Retinal pigment epithelial cell (primary cell): ENCODE results near the gene CELSR2.

Source experiments
- DNase-seq: peaks from one replicate; pipeline ENCODE4 v3.0.0-alpha.2; 2010; ENCODE audit warnings: low read depth
- H3K4me3 ChIP-seq: 2 replicates; pipeline ENCODE4 v1.5.1; 2011; ENCODE audit warnings: mild to moderate bottlenecking, low read length, control low read depth, moderate library complexity
- CTCF ChIP-seq: conservative IDR thresholded peaks from 2 replicates; pipeline ENCODE4 v1.5.1; 2011; ENCODE audit warnings: low read depth, low read length, control low read depth, inconsistent platforms

The CELSR2 gene

GRCh38 chr1:109246141-109246551, 3.2 kb upstream of the CELSR2 start:
- DNase-seq, result no peak
- TF ChIP-seq CTCF, result no peak
- no peak overlapping the region for H3K4me3 ChIP-seq

GRCh38 chr1:109247401-109248365, 1.7 kb upstream of the CELSR2 start:
- no peak overlapping the region for H3K4me3 ChIP-seq
- no peak for DNase-seq
- no peak for TF ChIP-seq CTCF

GRCh38 chr1:109248444-109248796, 919 bp upstream of the CELSR2 start:
- TF ChIP-seq CTCF, result no peak
- H3K4me3 ChIP-seq, result no peak overlapping the region
- no peak for DNase-seq

- no peak for TF ChIP-seq CTCF
- H3K4me3 ChIP-seq, result peak overlapping the region; percentile 32
- no peak for DNase-seq
Measured at GRCh38 chr1:109249654-109250401, 489 bp downstream of the CELSR2 start.

GRCh38 chr1:109250454-109251276, 1.3 kb downstream of the CELSR2 start:
- no peak for DNase-seq
- TF ChIP-seq CTCF, result no peak
- peak overlapping the region; percentile 32 for H3K4me3 ChIP-seq

- no peak overlapping the region for H3K4me3 ChIP-seq
- no peak for TF ChIP-seq CTCF
- no peak for DNase-seq
Measured at GRCh38 chr1:109251277-109252166, 2.2 kb downstream of the CELSR2 start.
